ENCODE measurements around the gene ADAMTSL1.

The ADAMTSL1 gene

GRCh38 chr9:18676525-18676924 is 202.6 kb downstream of the ADAMTSL1 start:
- no peak for TF ChIP-seq CTCF (conservative IDR thresholded peaks at IDR 0.05; ENCODE audit: control insufficient read depth, insufficient read depth, low read depth, low read length)
- DNase-seq (ENCODE audit: low read depth) = no peak
- no peak overlapping the region for H3K4me3 ChIP-seq (ENCODE audit: control insufficient read depth, low read depth, low read length)

- no peak for TF ChIP-seq CTCF (conservative IDR thresholded peaks at IDR 0.05; ENCODE audit: control insufficient read depth, insufficient read depth, low read depth, low read length)
- peak; percentile 27 for DNase-seq (ENCODE audit: low read depth)
- no peak overlapping the region for H3K4me3 ChIP-seq (ENCODE audit: control insufficient read depth, low read depth, low read length)
Measured at GRCh38 chr9:18678821-18679590, 205.1 kb downstream of the ADAMTSL1 start.

GRCh38 chr9:18682907-18683306 is 209.0 kb downstream of the ADAMTSL1 start:
- TF ChIP-seq CTCF (conservative IDR thresholded peaks at IDR 0.05; ENCODE audit: control insufficient read depth, insufficient read depth, low read depth, low read length) = no peak
- DNase-seq (ENCODE audit: low read depth) = no peak
- H3K4me3 ChIP-seq (ENCODE audit: control insufficient read depth, low read depth, low read length) = no peak overlapping the region

- no peak overlapping the region for H3K4me3 ChIP-seq (ENCODE audit: control insufficient read depth, low read depth, low read length)
- DNase-seq (ENCODE audit: low read depth) = no peak
Measured at GRCh38 chr9:18683312-18683711, 209.4 kb downstream of the ADAMTSL1 start.

GRCh38 chr9:18683851-18684250 is 209.9 kb downstream of the ADAMTSL1 start:
- DNase-seq (ENCODE audit: low read depth) = no peak
- no peak overlapping the region for H3K4me3 ChIP-seq (ENCODE audit: control insufficient read depth, low read depth, low read length)
- no peak for TF ChIP-seq CTCF (conservative IDR thresholded peaks at IDR 0.05; ENCODE audit: control insufficient read depth, insufficient read depth, low read depth, low read length)

More at GRCh38 chr9:18683312-18683711, 209.4 kb downstream of the ADAMTSL1 start:
- no peak for TF ChIP-seq CTCF (conservative IDR thresholded peaks at IDR 0.05; ENCODE audit: control insufficient read depth, insufficient read depth, low read depth, low read length)

- DNase-seq (ENCODE audit: low read depth) = no peak
- no peak for TF ChIP-seq CTCF (conservative IDR thresholded peaks at IDR 0.05; ENCODE audit: control insufficient read depth, insufficient read depth, low read depth, low read length)
Measured at GRCh38 chr9:18684593-18685317, 210.8 kb downstream of the ADAMTSL1 start.

More at GRCh38 chr9:18684593-18685317, 210.8 kb downstream of the ADAMTSL1 start:
- no peak overlapping the region for H3K4me3 ChIP-seq (ENCODE audit: control insufficient read depth, low read depth, low read length)
